H9 (cell line): ENCODE results near the gene CHURC1. TPM values are rescaled to one million over a fixed set of nuclear protein-coding genes. Genes with fewer than 3 reads are reported as not detected.

ENCODE experiments used
- DNase-seq: peaks from one replicate; pipeline ENCODE4 v3.0.0-alpha.2; 2017
- H2AFZ ChIP-seq: one replicate; pipeline ENCODE4 v1.6.1; 2013; ENCODE audit warnings: mild to moderate bottlenecking, low read length, control low read depth, moderate library complexity
- H2AK5ac ChIP-seq: 2 replicates; pipeline ENCODE4 v1.6.1; 2013; ENCODE audit warnings: low read length, control low read depth, mixed read lengths; ENCODE audit not compliant: insufficient read length
- H2BK120ac ChIP-seq: one replicate; pipeline ENCODE4 v1.6.1; 2013; ENCODE audit warnings: low read depth, mild to moderate bottlenecking, low read length, control low read depth, inconsistent platforms; ENCODE audit not compliant: poor library complexity, severe bottlenecking
- H2BK12ac ChIP-seq: 2 replicates; pipeline ENCODE4 v1.6.1; 2013; ENCODE audit warnings: low read length, control low read depth, mixed read lengths, low read depth; ENCODE audit not compliant: insufficient read length
- H2BK15ac ChIP-seq: 2 replicates; pipeline ENCODE4 v1.6.1; 2013; ENCODE audit warnings: low read depth, low read length, control low read depth
- H2BK20ac ChIP-seq: one replicate; pipeline ENCODE4 v1.6.1; 2013; ENCODE audit warnings: low read depth, mild to moderate bottlenecking, low read length, control low read depth, inconsistent platforms; ENCODE audit not compliant: poor library complexity, severe bottlenecking
- H2BK5ac ChIP-seq: 2 replicates; pipeline ENCODE4 v1.6.1; 2013; ENCODE audit warnings: low read length, control low read depth, mixed read lengths; ENCODE audit not compliant: insufficient read length
- H3K14ac ChIP-seq: 2 replicates; pipeline ENCODE4 v1.6.1; 2013; ENCODE audit warnings: low read length, control low read depth; ENCODE audit not compliant: insufficient read depth
- H3K18ac ChIP-seq: 2 replicates; pipeline ENCODE4 v1.6.1; 2013; ENCODE audit warnings: low read depth, mild to moderate bottlenecking, mixed read lengths, low read length, control low read depth; ENCODE audit not compliant: insufficient read length
- H3K23ac ChIP-seq: 2 replicates; pipeline ENCODE4 v1.6.1; 2013; ENCODE audit warnings: low read length, control low read depth, mixed read lengths, low read depth; ENCODE audit not compliant: insufficient read length
- H3K23me2 ChIP-seq: 2 replicates; pipeline ENCODE4 v1.6.1; 2013; ENCODE audit warnings: low read depth, mild to moderate bottlenecking, mixed read lengths, low read length, control low read depth; ENCODE audit not compliant: insufficient read length, poor library complexity, severe bottlenecking
- H3K27ac ChIP-seq: 2 replicates; pipeline ENCODE4 v1.5.1; 2013; ENCODE audit warnings: low read length, control low read depth, mixed read lengths, low read depth; ENCODE audit not compliant: insufficient read length
- H3K27me3 ChIP-seq: 2 replicates; pipeline ENCODE4 v1.6.1; 2013; ENCODE audit warnings: low read length, control low read depth, inconsistent platforms; ENCODE audit not compliant: insufficient read depth
- H3K4ac ChIP-seq: 2 replicates; pipeline ENCODE4 v1.6.1; 2013; ENCODE audit warnings: low read depth, mild to moderate bottlenecking, control low read depth, inconsistent platforms, low read length, moderate library complexity
- H3K4me1 ChIP-seq: 2 replicates; pipeline ENCODE4 v1.6.1; 2013; ENCODE audit warnings: low read length, control low read depth, inconsistent platforms; ENCODE audit not compliant: insufficient read depth
- H3K4me2 ChIP-seq: 2 replicates; pipeline ENCODE4 v1.6.1; 2013; ENCODE audit warnings: low read length, control low read depth, mixed read lengths; ENCODE audit not compliant: insufficient read length, insufficient read depth
- H3K56ac ChIP-seq: 2 replicates; pipeline ENCODE4 v1.6.1; 2013; ENCODE audit warnings: low read depth, mild to moderate bottlenecking, mixed read lengths, low read length, control low read depth; ENCODE audit not compliant: insufficient read length
- H3K79me1 ChIP-seq: 2 replicates; pipeline ENCODE4 v1.6.1; 2013; ENCODE audit warnings: low read depth, mild to moderate bottlenecking, moderate library complexity, low read length, control low read depth, inconsistent platforms; ENCODE audit not compliant: insufficient read depth, poor library complexity, severe bottlenecking
- H3K79me2 ChIP-seq: 2 replicates; pipeline ENCODE4 v1.6.1; 2013; ENCODE audit warnings: low read length, control low read depth, inconsistent platforms; ENCODE audit not compliant: insufficient read depth
- H3K9ac ChIP-seq: 2 replicates; pipeline ENCODE4 v1.6.1; 2013; ENCODE audit warnings: low read length, control low read depth, mixed read lengths; ENCODE audit not compliant: insufficient read length; ENCODE audit errors: extremely low read depth
- H3K9me3 ChIP-seq: one replicate; pipeline ENCODE4 v1.6.1; 2013; ENCODE audit warnings: low read depth, low read length, inconsistent platforms; ENCODE audit not compliant: control insufficient read depth
- H3T11ph ChIP-seq: one replicate; pipeline ENCODE4 v1.6.1; 2013; ENCODE audit warnings: mild to moderate bottlenecking, low read length, control low read depth, inconsistent platforms
- H4K20me1 ChIP-seq: one replicate; pipeline ENCODE4 v1.6.1; 2013; ENCODE audit not compliant: control insufficient read depth, insufficient read length, insufficient read depth
- H4K5ac ChIP-seq: 2 replicates; pipeline ENCODE4 v1.6.1; 2013; ENCODE audit warnings: low read depth, mild to moderate bottlenecking, mixed read lengths, low read length, control low read depth; ENCODE audit not compliant: insufficient read length
- H4K8ac ChIP-seq: replicated peaks from 2 replicates; pipeline ENCODE4 v1.6.1; 2013; ENCODE audit warnings: low read length, control low read depth, mixed read lengths, low read depth; ENCODE audit not compliant: insufficient read length
- H4K91ac ChIP-seq: 2 replicates; pipeline ENCODE4 v1.6.1; 2013; ENCODE audit warnings: low read depth, mild to moderate bottlenecking, moderate library complexity, mixed read lengths, low read length, control low read depth; ENCODE audit not compliant: insufficient read length
- H3K27ac Mint-ChIP-seq, 3 experiments: 2 replicates in 2 of 3; 3 replicates in 1 of 3; pipeline ENCODE4 v1.8.0; 2020 to 2021; ENCODE audit warnings: mixed read lengths in 3 of 3, mild to moderate bottlenecking in 1 of 3, moderate library complexity in 1 of 3
- H3K27me3 Mint-ChIP-seq: 2 replicates; pipeline ENCODE4 v1.8.0; 2021; ENCODE audit warnings: low read depth, mild to moderate bottlenecking, moderate library complexity, mixed read lengths
- H3K36me3 Mint-ChIP-seq, 3 experiments: 2 replicates in 2 of 3; 3 replicates in 1 of 3; pipeline ENCODE4 v1.8.0; 2020 to 2021; ENCODE audit warnings: low read depth in 3 of 3, mixed read lengths in 3 of 3; ENCODE audit not compliant: insufficient read depth in 1 of 3
- H3K4me1 Mint-ChIP-seq, 2 experiments: 2 replicates each; pipeline ENCODE4 v1.8.0; 2020; ENCODE audit warnings: mixed read lengths in 2 of 2
- H3K4me3 Mint-ChIP-seq, 2 experiments: 2 replicates in 1 of 2; 3 replicates in 1 of 2; pipeline ENCODE4 v1.8.0; 2020 to 2021; ENCODE audit warnings: mild to moderate bottlenecking in 2 of 2, mixed read lengths in 2 of 2, moderate library complexity in 1 of 2
- H3K9me3 Mint-ChIP-seq, 2 experiments: 2 replicates in 1 of 2; 3 replicates in 1 of 2; pipeline ENCODE4 v1.8.0; 2020; ENCODE audit warnings: mild to moderate bottlenecking in 2 of 2, mixed read lengths in 2 of 2, moderate library complexity in 1 of 2
- WGBS: extraction: QIAGEN DNeasy Blood & Tissue Kit; methylation state at CpG from one replicate; pipeline ENCODE4 v1.1.7; 2013; ENCODE audit warnings: missing lambda C conversion rate, low lambda C conversion rate, mixed read lengths; ENCODE audit not compliant: insufficient read length; ENCODE audit errors: extremely low coverage; 5-methylcytosine and 5-hydroxymethylcytosine counted together
- total RNA-seq: library from RNA; stranded (reverse); gene quantifications from 2 replicates; pipeline ENCODE4 v1.2.1, GENCODE V29; 2021
- TF ChIP-seq, protein P1 (sequence below): fragments of 200-600 bp; sonication (generic); conservative IDR thresholded peaks from 3 replicates; pipeline ENCODE4 v1.8.0; 2021; ENCODE audit warnings: antibody characterized with exemption, mild to moderate bottlenecking

The CHURC1 gene
- total RNA-seq, 1 experiment from 2014 or later = 58.7 TPM

DNA sequence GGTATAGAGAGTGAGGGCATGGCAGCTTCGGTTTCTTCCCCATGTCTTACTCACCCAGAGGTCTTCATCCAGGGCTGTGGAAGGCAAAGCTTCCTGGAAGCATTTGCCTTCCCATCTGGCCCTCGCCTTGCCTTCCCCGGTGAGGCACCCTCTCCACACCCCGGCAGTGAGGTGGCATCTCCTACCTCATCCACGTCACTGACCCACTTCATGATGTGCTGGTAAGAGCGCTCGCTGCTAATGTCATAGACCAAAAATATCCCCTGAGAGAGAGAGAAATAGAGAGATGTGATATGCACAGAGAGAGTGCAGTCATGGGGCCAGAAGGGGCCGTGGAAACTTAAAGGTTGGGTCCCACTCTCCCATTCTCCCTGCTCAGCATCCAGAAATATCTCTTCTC is 36.6 kb downstream of the CHURC1 start:
- no peak overlapping the region for H2BK20ac ChIP-seq
- no peak overlapping the region for H3K18ac ChIP-seq
- no peak overlapping the region for H2BK12ac ChIP-seq
- no peak overlapping the region for H3K56ac ChIP-seq
- Mint-ChIP-seq H3K27ac (no peak overlapping the region; a peak in 1 of 7 replicates), H3K4me3 (no peak overlapping the region; a peak in 1 of 5 replicates), H3K4me1 (peaks cover 20 to 23% of the 10 kb centered on the region in 2 experiments), H3K27me3 (no peaks in the 10 kb centered on the region), H3K36me3 (peaks cover 11 to 63% (median 48%) of the 10 kb centered on the region in 3 experiments), H3K9me3 (no peaks in the 10 kb centered on the region)
- no peak overlapping the region for H3T11ph ChIP-seq
- no peaks in the 10 kb centered on the region for H3K23me2 ChIP-seq
- H2BK15ac ChIP-seq = no peak overlapping the region
- no peak overlapping the region for H2BK5ac ChIP-seq
- no peaks in the 10 kb centered on the region for H3K79me1 ChIP-seq
- H3K4me2 ChIP-seq = no peak overlapping the region
- H3K9me3 ChIP-seq = no peaks in the 10 kb centered on the region
- H3K27ac ChIP-seq = no peak overlapping the region
- peaks cover 6% of the 10 kb centered on the region; the same call in 1 of the 2 replicates for H3K4me1 ChIP-seq
- no peak overlapping the region for H4K91ac ChIP-seq
- no peak overlapping the region for H2BK120ac ChIP-seq
- H3K14ac ChIP-seq = no peak overlapping the region
- no peaks in the 10 kb centered on the region for H3K79me2 ChIP-seq
- TF ChIP-seq, protein P1, sequence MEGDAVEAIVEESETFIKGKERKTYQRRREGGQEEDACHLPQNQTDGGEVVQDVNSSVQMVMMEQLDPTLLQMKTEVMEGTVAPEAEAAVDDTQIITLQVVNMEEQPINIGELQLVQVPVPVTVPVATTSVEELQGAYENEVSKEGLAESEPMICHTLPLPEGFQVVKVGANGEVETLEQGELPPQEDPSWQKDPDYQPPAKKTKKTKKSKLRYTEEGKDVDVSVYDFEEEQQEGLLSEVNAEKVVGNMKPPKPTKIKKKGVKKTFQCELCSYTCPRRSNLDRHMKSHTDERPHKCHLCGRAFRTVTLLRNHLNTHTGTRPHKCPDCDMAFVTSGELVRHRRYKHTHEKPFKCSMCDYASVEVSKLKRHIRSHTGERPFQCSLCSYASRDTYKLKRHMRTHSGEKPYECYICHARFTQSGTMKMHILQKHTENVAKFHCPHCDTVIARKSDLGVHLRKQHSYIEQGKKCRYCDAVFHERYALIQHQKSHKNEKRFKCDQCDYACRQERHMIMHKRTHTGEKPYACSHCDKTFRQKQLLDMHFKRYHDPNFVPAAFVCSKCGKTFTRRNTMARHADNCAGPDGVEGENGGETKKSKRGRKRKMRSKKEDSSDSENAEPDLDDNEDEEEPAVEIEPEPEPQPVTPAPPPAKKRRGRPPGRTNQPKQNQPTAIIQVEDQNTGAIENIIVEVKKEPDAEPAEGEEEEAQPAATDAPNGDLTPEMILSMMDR = no peak
- H4K5ac ChIP-seq = no peak overlapping the region
- H3K4ac ChIP-seq = no peak overlapping the region
- no peak overlapping the region for H2AK5ac ChIP-seq
- no peaks in the 10 kb centered on the region for H3K27me3 ChIP-seq
- H4K20me1 ChIP-seq = no peaks in the 10 kb centered on the region
- WGBS = no CpG with 5 or more reads among the region's 8 CpGs
- H3K9ac ChIP-seq = no peak overlapping the region
- no peak overlapping the region for H4K8ac ChIP-seq
- DNase-seq = no peak
- no peak overlapping the region for H2AFZ ChIP-seq
- H3K23ac ChIP-seq = no peak overlapping the region
